Measurements from ENCODE around the gene APOA5.

APOA5 gene

GRCh38 chr11:116813781-116814471 is 22.2 kb upstream of the APOA5 start:
- Histone ChIP-seq H3K27ac (no peak overlapping the region), H3K27me3 (ENCODE audit: control insufficient read depth, insufficient read depth, low read length) (no peaks in the 10 kb centered on the region)
- TF ChIP-seq CTCF (IDR thresholded peaks at IDR 0.05): no peak

DNA sequence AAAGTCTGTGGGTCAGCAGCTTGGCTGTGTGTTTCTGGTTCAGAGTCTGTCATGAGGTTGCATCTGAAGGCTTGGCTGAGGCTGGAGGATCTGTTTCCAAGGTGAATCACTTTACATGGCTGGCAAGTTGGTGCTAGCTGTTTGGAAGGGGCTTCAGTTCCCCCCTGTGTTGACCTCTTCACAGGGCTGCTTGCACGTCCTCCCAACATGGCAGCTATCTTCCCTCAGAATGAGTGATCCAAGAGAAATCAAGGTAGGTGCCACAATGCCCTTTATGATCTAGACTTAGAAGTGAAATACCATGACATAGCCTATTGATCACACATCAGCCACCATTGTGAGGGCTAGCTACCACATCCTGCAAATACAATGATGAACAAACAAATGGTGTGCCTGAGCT is 21.5 kb upstream of the APOA5 start:
- H3K4me1 ChIP-seq: no peaks in the 10 kb centered on the region
- no peak overlapping the region for H3K4me2 ChIP-seq (ENCODE audit: low read length)
- no peak overlapping the region for H3K27ac ChIP-seq
- no peaks in the 10 kb centered on the region for H3K36me3 ChIP-seq (ENCODE audit: control insufficient read depth, insufficient read depth, low read length)
- H3K9ac ChIP-seq: no peak overlapping the region
- no peak overlapping the region for H3K4me3 ChIP-seq (ENCODE audit: low read depth, low read length)
- no peaks in the 10 kb centered on the region for H3K79me2 ChIP-seq
- TF ChIP-seq CTCF (IDR thresholded peaks at IDR 0.05): no peak
- no peak overlapping the region for H2AFZ ChIP-seq
- no peaks in the 10 kb centered on the region for H3K27me3 ChIP-seq (ENCODE audit: control insufficient read depth, insufficient read depth, low read length)
- H3K9me3 ChIP-seq (ENCODE audit: control insufficient read depth, low read length): no peaks in the 10 kb centered on the region

More at GRCh38 chr11:116813781-116814471, 22.2 kb upstream of the APOA5 start:
- no peaks in the 10 kb centered on the region for H3K4me1 ChIP-seq
- H3K4me3 ChIP-seq (ENCODE audit: low read depth, low read length): no peak overlapping the region
- no peak overlapping the region for H3K4me2 ChIP-seq (ENCODE audit: low read length)
- no peak overlapping the region for H2AFZ ChIP-seq
- no peaks in the 10 kb centered on the region for H3K79me2 ChIP-seq
- no peak overlapping the region for H3K9ac ChIP-seq
- H3K36me3 ChIP-seq (ENCODE audit: control insufficient read depth, insufficient read depth, low read length): no peaks in the 10 kb centered on the region
- H3K9me3 ChIP-seq (ENCODE audit: control insufficient read depth, low read length): no peaks in the 10 kb centered on the region

GRCh38 chr11:116812109-116812508 is 20.4 kb upstream of the APOA5 start:
- Histone ChIP-seq H3K4me1 (no peaks in the 10 kb centered on the region), H3K4me2 (ENCODE audit: low read length) (no peak overlapping the region), H3K4me3 (ENCODE audit: low read depth, low read length) (no peak overlapping the region), H2AFZ (no peak overlapping the region), H3K27ac (no peak overlapping the region), H3K9ac (no peak overlapping the region), H3K27me3 (ENCODE audit: control insufficient read depth, insufficient read depth, low read length) (no peaks in the 10 kb centered on the region), H3K9me3 (ENCODE audit: control insufficient read depth, low read length) (no peaks in the 10 kb centered on the region), H3K79me2 (no peaks in the 10 kb centered on the region), H3K36me3 (ENCODE audit: control insufficient read depth, insufficient read depth, low read length) (no peaks in the 10 kb centered on the region)
- TF ChIP-seq CTCF (IDR thresholded peaks at IDR 0.05): no peak

DNA sequence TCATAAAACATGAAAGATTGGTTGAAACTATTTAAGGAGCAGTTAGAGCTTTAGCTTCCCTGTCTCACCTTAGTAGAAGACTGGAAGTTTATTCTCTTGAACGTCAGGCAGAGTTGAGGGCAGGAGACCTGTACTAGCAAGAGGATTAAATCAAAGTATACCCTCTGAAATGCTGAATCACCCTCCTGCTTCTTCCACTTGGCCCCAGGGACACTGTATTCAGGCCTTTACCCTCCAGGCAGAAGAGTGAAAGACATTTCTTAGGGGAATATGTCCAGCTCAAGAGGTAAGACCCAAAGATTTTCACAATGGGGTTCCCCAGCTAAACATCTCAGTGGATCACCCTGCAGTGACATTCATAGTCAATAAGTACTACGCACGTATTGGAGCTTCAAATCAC is 19.5 kb upstream of the APOA5 start:
- no peak overlapping the region for H3K9ac ChIP-seq
- no peaks in the 10 kb centered on the region for H3K4me1 ChIP-seq
- H2AFZ ChIP-seq: no peak overlapping the region
- no peaks in the 10 kb centered on the region for H3K27me3 ChIP-seq (ENCODE audit: control insufficient read depth, insufficient read depth, low read length)
- no peak overlapping the region for H3K4me3 ChIP-seq (ENCODE audit: low read depth, low read length)
- H3K79me2 ChIP-seq: no peaks in the 10 kb centered on the region
- H3K4me2 ChIP-seq (ENCODE audit: low read length): no peak overlapping the region
- H3K27ac ChIP-seq: no peak overlapping the region
- no peaks in the 10 kb centered on the region for H3K9me3 ChIP-seq (ENCODE audit: control insufficient read depth, low read length)
- no peak for TF ChIP-seq CTCF (IDR thresholded peaks at IDR 0.05)
- H3K36me3 ChIP-seq (ENCODE audit: control insufficient read depth, insufficient read depth, low read length): no peaks in the 10 kb centered on the region
